AG09319 (cell line): Measurements from ENCODE around the gene DMAC2.

Experiments used
- DNase-seq: peaks from one replicate; pipeline ENCODE4 v3.0.0-alpha.2; 2010; ENCODE audit warnings: low read depth; ENCODE audit errors: extremely low read depth
- TF ChIP-seq, protein P1 (sequence below): IDR thresholded peaks from 2 replicates; pipeline ENCODE4 v1.5.1; 2011; ENCODE audit warnings: low read depth, mild to moderate bottlenecking, inconsistent platforms, low read length, moderate library complexity

Gene DMAC2

DNA sequence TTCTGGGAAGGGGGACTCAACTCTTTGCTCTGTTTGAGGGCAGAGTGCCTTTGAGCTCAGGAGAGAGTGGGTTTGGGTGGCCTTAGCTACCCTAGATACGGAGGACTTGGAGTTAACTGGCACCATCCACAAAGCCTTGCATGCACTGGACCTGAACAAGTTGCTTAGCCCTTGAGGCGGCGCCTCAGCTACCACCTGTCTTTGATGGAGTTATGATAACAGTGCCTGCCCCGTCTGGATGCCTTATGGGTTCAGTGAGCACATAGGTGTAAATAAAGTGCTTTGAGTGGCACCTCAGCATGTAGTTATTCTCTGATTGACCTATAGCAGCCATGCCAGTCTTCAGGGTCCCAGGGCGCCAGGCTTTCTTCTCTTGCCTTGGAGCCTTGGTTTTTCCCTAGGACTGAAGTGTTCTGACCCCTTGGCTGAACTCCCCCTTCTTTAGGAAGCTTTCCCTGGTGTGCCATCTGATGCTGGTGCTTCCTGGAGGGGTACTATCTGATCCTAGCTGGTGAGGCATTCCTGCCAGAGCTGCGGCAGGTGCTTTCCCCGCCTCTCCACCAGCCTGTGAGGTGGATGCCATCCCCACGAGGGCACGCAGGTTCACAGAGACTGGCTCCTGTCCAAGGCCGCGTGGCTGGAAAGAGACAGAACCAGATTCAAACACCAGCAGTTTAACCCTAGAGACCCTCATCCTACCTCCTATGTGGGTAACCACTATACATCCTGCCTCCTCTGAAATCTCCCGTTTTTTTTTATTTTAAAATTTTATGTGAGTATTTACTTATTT, 36.3 kb downstream of the DMAC2 start:
- TF ChIP-seq, protein P1, sequence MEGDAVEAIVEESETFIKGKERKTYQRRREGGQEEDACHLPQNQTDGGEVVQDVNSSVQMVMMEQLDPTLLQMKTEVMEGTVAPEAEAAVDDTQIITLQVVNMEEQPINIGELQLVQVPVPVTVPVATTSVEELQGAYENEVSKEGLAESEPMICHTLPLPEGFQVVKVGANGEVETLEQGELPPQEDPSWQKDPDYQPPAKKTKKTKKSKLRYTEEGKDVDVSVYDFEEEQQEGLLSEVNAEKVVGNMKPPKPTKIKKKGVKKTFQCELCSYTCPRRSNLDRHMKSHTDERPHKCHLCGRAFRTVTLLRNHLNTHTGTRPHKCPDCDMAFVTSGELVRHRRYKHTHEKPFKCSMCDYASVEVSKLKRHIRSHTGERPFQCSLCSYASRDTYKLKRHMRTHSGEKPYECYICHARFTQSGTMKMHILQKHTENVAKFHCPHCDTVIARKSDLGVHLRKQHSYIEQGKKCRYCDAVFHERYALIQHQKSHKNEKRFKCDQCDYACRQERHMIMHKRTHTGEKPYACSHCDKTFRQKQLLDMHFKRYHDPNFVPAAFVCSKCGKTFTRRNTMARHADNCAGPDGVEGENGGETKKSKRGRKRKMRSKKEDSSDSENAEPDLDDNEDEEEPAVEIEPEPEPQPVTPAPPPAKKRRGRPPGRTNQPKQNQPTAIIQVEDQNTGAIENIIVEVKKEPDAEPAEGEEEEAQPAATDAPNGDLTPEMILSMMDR = no peak

DNA sequence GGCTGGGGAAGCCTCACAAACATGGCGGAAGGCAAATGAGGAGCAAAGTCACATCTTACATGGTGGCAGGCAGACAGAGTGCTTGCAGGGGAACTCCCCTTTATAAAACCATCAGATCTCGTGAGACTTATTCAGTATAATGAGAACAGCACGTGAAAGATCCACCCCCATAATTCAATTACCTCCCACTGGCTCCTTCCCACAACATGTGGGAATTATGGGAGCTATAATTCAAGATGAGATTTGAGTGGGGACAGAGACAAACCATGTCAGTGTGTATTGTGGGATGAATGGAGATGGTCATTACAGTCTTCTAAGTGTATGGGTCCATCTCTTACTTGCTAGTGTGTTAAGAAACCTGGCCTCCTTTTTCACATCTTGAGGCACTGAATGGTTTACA, 37.7 kb downstream of the DMAC2 start:
- TF ChIP-seq, protein P1 = no peak
- no peak for DNase-seq

More for the DNA sequence above, 36.3 kb downstream of the DMAC2 start:
- no peak for DNase-seq

- TF ChIP-seq, protein P1 = no peak
- DNase-seq = no peak
Observed at GRCh38 chr19:41401483-41401882, 38.2 kb downstream of the DMAC2 start.

GRCh38 chr19:41399525-41399924, 40.2 kb downstream of the DMAC2 start:
- TF ChIP-seq, protein P1 = no peak
- DNase-seq = no peak

DNA sequence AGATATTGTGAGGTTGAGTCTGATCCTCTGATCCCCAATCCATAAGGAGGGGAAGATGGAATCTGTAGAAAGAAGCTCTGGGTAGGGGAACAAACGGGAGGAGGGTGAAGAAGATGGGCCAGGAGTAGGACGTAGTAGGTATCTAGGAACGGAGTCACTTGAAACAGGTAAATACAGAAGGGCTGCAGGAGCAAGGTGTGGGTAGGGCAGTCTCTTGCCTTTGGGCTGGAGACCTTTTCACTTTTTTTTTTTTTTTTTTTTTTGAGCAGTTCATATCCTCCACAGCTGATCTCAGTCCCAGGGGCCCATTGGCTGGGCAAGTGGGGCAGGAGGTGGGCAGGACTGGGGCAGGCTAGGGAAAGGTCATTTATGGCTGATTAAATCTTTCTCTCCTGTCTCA, 40.6 kb downstream of the DMAC2 start:
- TF ChIP-seq, protein P1 = no peak
- DNase-seq = no peak

GRCh38 chr19:41398598-41398997, 41.1 kb downstream of the DMAC2 start:
- DNase-seq = no peak
- TF ChIP-seq, protein P1 = no peak

GRCh38 chr19:41398050-41398418, 41.7 kb downstream of the DMAC2 start:
- TF ChIP-seq, protein P1 = no peak
- DNase-seq = no peak
